PC-9 (cell line): ENCODE data around the gene SLC39A13. TPM values are rescaled to one million over a fixed set of nuclear protein-coding genes. Genes with fewer than 3 reads are reported as not detected.
"Not testable (repeated sequence)": the region's sequence is repeated elsewhere in the genome, so short reads cannot be mapped to it uniquely, and the experiment has no call there.

Experiments
- BruUV-seq: library from RNA; stranded (reverse); fragments of 400-500 nt; replicated peaks from 2 replicates; lab custom pipeline; 2021; lab: Mats Ljungman, UMichigan
- CTCF ChIA-PET: fragments of 300-600 bp; sonication (Branson Sonifier 250); formaldehyde crosslinking; loops from one replicate; lab custom pipeline; 2022; ENCODE audit warnings: antibody characterized with exemption; lab: Charles Lee
- POLR2A ChIA-PET: fragments of 300-600 bp; sonication (Branson Sonifier 250); formaldehyde crosslinking; loops from one replicate; lab custom pipeline; 2022; ENCODE audit warnings: antibody characterized with exemption; ENCODE audit not compliant: unreplicated experiment; lab: Charles Lee
- DNase-seq, 2 experiments: peaks; one replicate each; pipeline versions ENCODE4 v3.0.0 to v3.0.0-alpha.2; 2015 to 2022; ENCODE audit warnings: mixed read lengths in 1 of 2
- H2AFZ ChIP-seq: fragments of 200-600 bp; sonication (generic); 2 replicates; pipeline ENCODE4 v1.8.1; 2017; ENCODE audit warnings: antibody characterized with exemption
- H3F3A ChIP-seq: fragments of 200-600 bp; sonication (generic); 2 replicates; pipeline ENCODE4 v1.8.1; 2017; ENCODE audit warnings: antibody characterized with exemption, mild to moderate bottlenecking, low read depth; ENCODE audit not compliant: insufficient read depth
- H3K27ac ChIP-seq: fragments of 200-600 bp; sonication (generic); 2 replicates; pipeline ENCODE4 v1.6.1; 2016; ENCODE audit warnings: mixed run types
- H3K27me3 ChIP-seq: fragments of 200-600 bp; sonication (generic); 2 replicates; pipeline ENCODE4 v1.6.1; 2016; ENCODE audit warnings: low read depth, mixed run types; ENCODE audit not compliant: insufficient read depth
- H3K36me3 ChIP-seq: fragments of 200-600 bp; sonication (generic); 2 replicates; pipeline ENCODE4 v1.6.1; 2016; ENCODE audit warnings: low read depth, mixed run types
- H3K4me1 ChIP-seq: fragments of 200-600 bp; sonication (generic); replicated peaks from 2 replicates; pipeline ENCODE4 v1.6.1; 2016; ENCODE audit warnings: mixed run types; ENCODE audit not compliant: insufficient read depth
- H3K4me2 ChIP-seq: fragments of 200-600 bp; sonication (generic); 2 replicates; pipeline ENCODE4 v1.6.1; 2017; ENCODE audit warnings: mixed run types
- H3K4me3 ChIP-seq: fragments of 200-600 bp; sonication (generic); 2 replicates; pipeline ENCODE4 v1.6.1; 2016; ENCODE audit warnings: mixed run types
- H3K79me2 ChIP-seq: fragments of 200-600 bp; sonication (generic); 2 replicates; pipeline ENCODE4 v1.6.1; 2017; ENCODE audit warnings: low read depth, mixed run types
- H3K9me2 ChIP-seq: fragments of 200-600 bp; sonication (generic); 2 replicates; pipeline ENCODE4 v1.8.1; 2017; ENCODE audit warnings: mild to moderate bottlenecking; ENCODE audit not compliant: insufficient read depth
- H3K9me3 ChIP-seq: fragments of 200-600 bp; sonication (generic); 2 replicates; pipeline ENCODE4 v1.8.1; 2016; ENCODE audit warnings: low read depth; ENCODE audit not compliant: insufficient read depth
- H4K20me1 ChIP-seq: fragments of 200-600 bp; sonication (generic); 2 replicates; pipeline ENCODE4 v1.8.1; 2017; ENCODE audit not compliant: insufficient read depth
- CTCF ChIP-seq: fragments of 200-600 bp; sonication (generic); conservative IDR thresholded peaks from 2 replicates; pipeline ENCODE4 v1.6.1; 2017; ENCODE audit warnings: mixed run types, antibody characterized with exemption, mild to moderate bottlenecking, moderate library complexity
- EZH2 ChIP-seq: fragments of 200-600 bp; sonication (generic); IDR thresholded peaks from 2 replicates; pipeline ENCODE4 v1.8.0; 2017; ENCODE audit warnings: antibody characterized with exemption, low read depth
- intact Hi-C: fragments of 100-400 bp; cut with micrococcal nuclease; formaldehyde crosslinking; loops from one replicate; pipeline ENCODE4 v1.10.0; 2022; ENCODE audit not compliant: unreplicated experiment
- total RNA-seq: library from RNA; stranded (reverse); gene quantifications from 2 replicates; pipeline ENCODE4 v1.2.3, GENCODE V29; 2021

SLC39A13 gene
- total RNA-seq, 1 experiment from 2014 or later = 28.8 TPM

GRCh38 chr11:47451990-47452389 is 43.6 kb downstream of the SLC39A13 start:
- intact Hi-C loops = loop anchor here (5.0 kb wide), 1 partner anchor 165 kb away; no protein-coding TSS in a partner anchor
- Histone ChIP-seq H3K27me3 (no peaks in the 10 kb centered on the region), H3K4me3 (no peak overlapping the region), H2AFZ (no peak overlapping the region), H3K9me2 (no peaks in the 10 kb centered on the region), H3F3A (peaks cover 12% of the 10 kb centered on the region; the same call in 1 of the 2 replicates), H4K20me1 (no peaks in the 10 kb centered on the region), H3K4me1 (no peaks in the 10 kb centered on the region), H3K36me3 (no peaks in the 10 kb centered on the region), H3K9me3 (no peaks in the 10 kb centered on the region), H3K4me2 (no peak overlapping the region), H3K27ac (no peak overlapping the region), H3K79me2 (no peaks in the 10 kb centered on the region)
- BruUV-seq = no TSS peak
- TF ChIP-seq EZH2 (no peak), CTCF (no peak)
- no peak for DNase-seq
- CTCF ChIA-PET = no interaction called here
- POLR2A ChIA-PET = no interaction called here

DNA sequence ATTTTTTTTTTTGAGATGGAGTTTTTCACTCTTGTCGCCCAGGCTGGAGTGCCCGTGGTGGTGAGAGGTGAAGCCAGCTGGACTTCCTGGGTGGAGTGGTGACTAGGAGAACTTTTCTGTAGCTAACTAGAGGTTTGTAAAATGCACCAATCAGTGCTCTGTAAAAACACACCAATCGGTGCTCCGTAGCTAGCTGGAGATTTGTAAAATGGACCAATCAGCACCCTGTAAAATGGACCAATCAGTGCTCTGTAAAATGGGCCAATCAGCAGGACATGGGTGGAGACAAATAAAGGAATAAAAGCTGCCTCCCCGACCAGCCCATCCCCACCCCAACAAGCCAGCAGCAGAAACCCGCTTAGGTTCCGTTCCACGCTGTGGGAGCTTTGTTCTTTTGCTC is 45.0 kb downstream of the SLC39A13 start:
- no TSS peak for BruUV-seq
- Histone ChIP-seq H3K36me3 (no peaks in the 10 kb centered on the region), H2AFZ (no peak overlapping the region), H4K20me1 (no peaks in the 10 kb centered on the region), H3K79me2 (no peaks in the 10 kb centered on the region), H3K4me3 (no peak overlapping the region), H3K27me3 (no peaks in the 10 kb centered on the region), H3K4me2 (no peak overlapping the region), H3F3A (peaks cover 12% of the 10 kb centered on the region; the same call in 1 of the 2 replicates), H3K27ac (no peak overlapping the region), H3K9me3 (no peaks in the 10 kb centered on the region), H3K4me1 (no peaks in the 10 kb centered on the region), H3K9me2 (no peaks in the 10 kb centered on the region)
- ChIA-PET CTCF (interaction anchor here (0.7 to 1.6 kb wide), 2 partner anchors 59 to 332 kb away, joined by 9 to 14 read pairs; no protein-coding TSS in a partner anchor), POLR2A (no interaction called here)
- no peak for TF ChIP-seq EZH2
- TF ChIP-seq CTCF = no peak
- intact Hi-C loops = loop anchor here (5.0 kb wide), 1 partner anchor 164 kb away; no protein-coding TSS in a partner anchor
- DNase-seq = no peak

- peaks cover 19% of the 10 kb centered on the region; the same call in 1 of the 2 replicates for H3F3A ChIP-seq
- not testable (repeated sequence) for H4K20me1 ChIP-seq, H3K4me3 ChIP-seq, H2AFZ ChIP-seq, H3K79me2 ChIP-seq, BruUV-seq, H3K4me2 ChIP-seq, H3K9me3 ChIP-seq, H3K4me1 ChIP-seq, H3K27me3 ChIP-seq, H3K9me2 ChIP-seq, H3K27ac ChIP-seq, H3K36me3 ChIP-seq
- CTCF ChIA-PET = interaction anchor here (0.5 to 1.6 kb wide), 14 partner anchors 12 to 1394 kb away, joined by 3 to 14 read pairs (median 5); partner anchors contain the start of gene CSTPP1
- TF ChIP-seq CTCF = peak; percentile 79
- peak; percentile 67 to 72 for DNase-seq
- POLR2A ChIA-PET = interaction anchor here (0.7 kb wide), 1 partner anchor 35 kb away, joined by 4 read pairs; no protein-coding TSS in a partner anchor
- intact Hi-C loops = loop anchor here (1.0 to 5.0 kb wide), 3 partner anchors 80 to 163 kb away; no protein-coding TSS in a partner anchor
Observed at GRCh38 chr11:47454258-47454671, 45.9 kb downstream of the SLC39A13 start.
